ACC112 (cell line): ENCODE measurements around the gene ANKRD39.
"Not testable (repeated sequence)": the region's sequence is repeated elsewhere in the genome, so short reads cannot be mapped to it uniquely, and the experiment has no call there.

ENCODE experiments used
- H2AFZ ChIP-seq: fragments of 200-600 bp; sonication (generic); one replicate; pipeline ENCODE4 v1.6.0; 2017; ENCODE audit warnings: antibody characterized with exemption, low read length; ENCODE audit not compliant: unreplicated experiment
- H3K27ac ChIP-seq: fragments of 200-600 bp; sonication (generic); 2 replicates; pipeline ENCODE4 v1.5.1; 2014; ENCODE audit warnings: low read depth, mild to moderate bottlenecking, antibody characterized with exemption, low read length, moderate library complexity
- H3K27me3 ChIP-seq: fragments of 200-600 bp; sonication (generic); 2 replicates; pipeline ENCODE4 v1.6.1; 2014; ENCODE audit warnings: mild to moderate bottlenecking, antibody characterized with exemption, low read length, moderate library complexity, mixed read lengths; ENCODE audit not compliant: insufficient read depth
- H3K36me3 ChIP-seq: fragments of 200-600 bp; sonication (generic); 2 replicates; pipeline ENCODE4 v1.6.1; 2016; ENCODE audit warnings: mild to moderate bottlenecking, antibody characterized with exemption, low read length, moderate library complexity, mixed read lengths; ENCODE audit not compliant: insufficient read depth
- H3K4me1 ChIP-seq: fragments of 200-600 bp; sonication (generic); one replicate; pipeline ENCODE4 v1.6.1; 2016; ENCODE audit warnings: low read length, mixed read lengths; ENCODE audit not compliant: insufficient read depth, unreplicated experiment, control insufficient read depth
- H3K4me3 ChIP-seq: fragments of 200-600 bp; sonication (generic); 2 replicates; pipeline ENCODE4 v1.5.1; 2014; ENCODE audit warnings: mild to moderate bottlenecking, low read depth, low read length
- H3K79me2 ChIP-seq: fragments of 200-600 bp; sonication (generic); one replicate; pipeline ENCODE4 v1.6.0; 2016; ENCODE audit warnings: low read length; ENCODE audit not compliant: control insufficient read depth, unreplicated experiment, insufficient read depth

ANKRD39 gene

GRCh38 chr2:96895032-96895745 is 37.4 kb upstream of the ANKRD39 start:
- H3K36me3 ChIP-seq: no peaks in the 10 kb centered on the region
- no peak overlapping the region for H2AFZ ChIP-seq
- no peaks in the 10 kb centered on the region for H3K79me2 ChIP-seq
- H3K4me3 ChIP-seq: no peak overlapping the region
- H3K4me1 ChIP-seq: peaks cover 5% of the 10 kb centered on the region
- H3K27me3 ChIP-seq: no peaks in the 10 kb centered on the region
- H3K27ac ChIP-seq: no peak overlapping the region

GRCh38 chr2:96894151-96894531 is 36.3 kb upstream of the ANKRD39 start:
- H3K36me3 ChIP-seq: no peaks in the 10 kb centered on the region
- H2AFZ ChIP-seq: no peak overlapping the region
- H3K27ac ChIP-seq: no peak overlapping the region
- H3K4me3 ChIP-seq: no peak overlapping the region
- H3K79me2 ChIP-seq: no peaks in the 10 kb centered on the region
- peaks cover 5% of the 10 kb centered on the region for H3K4me1 ChIP-seq
- H3K27me3 ChIP-seq: no peaks in the 10 kb centered on the region

GRCh38 chr2:96893289-96894150 is 35.7 kb upstream of the ANKRD39 start:
- Histone ChIP-seq H3K79me2 (no peaks in the 10 kb centered on the region), H3K4me3 (no peak overlapping the region), H2AFZ (no peak overlapping the region), H3K27ac (no peak overlapping the region), H3K36me3 (no peaks in the 10 kb centered on the region), H3K4me1 (no peaks in the 10 kb centered on the region), H3K27me3 (no peaks in the 10 kb centered on the region)

- no peaks in the 10 kb centered on the region for H3K27me3 ChIP-seq
- H3K4me1 ChIP-seq: no peaks in the 10 kb centered on the region
- H3K4me3 ChIP-seq: no peak overlapping the region
- no peak overlapping the region for H2AFZ ChIP-seq
- no peaks in the 10 kb centered on the region for H3K79me2 ChIP-seq
- H3K27ac ChIP-seq: no peak overlapping the region
- H3K36me3 ChIP-seq: no peaks in the 10 kb centered on the region
These were observed 33.9 kb upstream of the ANKRD39 start for GRCh38 chr2:96891591-96892333.

- no peaks in the 10 kb centered on the region for H3K36me3 ChIP-seq
- no peak overlapping the region for H3K27ac ChIP-seq
- H3K79me2 ChIP-seq: no peaks in the 10 kb centered on the region
- no peaks in the 10 kb centered on the region for H3K4me1 ChIP-seq
- H3K27me3 ChIP-seq: no peaks in the 10 kb centered on the region
- no peak overlapping the region for H2AFZ ChIP-seq
- no peak overlapping the region for H3K4me3 ChIP-seq
These were observed 33.0 kb upstream of the ANKRD39 start for GRCh38 chr2:96890726-96891385.

- H2AFZ ChIP-seq: no peak overlapping the region
- no peaks in the 10 kb centered on the region for H3K27me3 ChIP-seq
- no peak overlapping the region for H3K4me3 ChIP-seq
- no peaks in the 10 kb centered on the region for H3K36me3 ChIP-seq
- no peaks in the 10 kb centered on the region for H3K4me1 ChIP-seq
- H3K27ac ChIP-seq: no peak overlapping the region
- no peaks in the 10 kb centered on the region for H3K79me2 ChIP-seq
These were observed 32.4 kb upstream of the ANKRD39 start for GRCh38 chr2:96890252-96890651.

- H3K36me3 ChIP-seq: not testable (repeated sequence)
These were observed 31.7 kb upstream of the ANKRD39 start for GRCh38 chr2:96889502-96889901.

GRCh38 chr2:96888072-96889011 is 30.5 kb upstream of the ANKRD39 start:
- Histone ChIP-seq H3K27ac (no peak overlapping the region), H3K79me2 (no peaks in the 10 kb centered on the region), H3K4me3 (no peak overlapping the region), H3K4me1 (no peaks in the 10 kb centered on the region), H3K36me3 (no peaks in the 10 kb centered on the region), H2AFZ (no peak overlapping the region), H3K27me3 (peaks cover 3% of the 10 kb centered on the region)

More at GRCh38 chr2:96889502-96889901, 31.7 kb upstream of the ANKRD39 start:
- H3K4me1 ChIP-seq, H3K27me3 ChIP-seq, H3K4me3 ChIP-seq, H3K27ac ChIP-seq, H3K79me2 ChIP-seq, H2AFZ ChIP-seq: not testable (repeated sequence)

- H3K4me1 ChIP-seq: no peaks in the 10 kb centered on the region
- peaks cover 11% of the 10 kb centered on the region for H3K27me3 ChIP-seq
- H3K36me3 ChIP-seq: no peaks in the 10 kb centered on the region
- H3K79me2 ChIP-seq: no peaks in the 10 kb centered on the region
- H2AFZ ChIP-seq: no peak overlapping the region
- no peak overlapping the region for H3K4me3 ChIP-seq
- no peak overlapping the region for H3K27ac ChIP-seq
These were observed 29.7 kb upstream of the ANKRD39 start for GRCh38 chr2:96887493-96888012.
